Measurements from ENCODE around the gene FGF18. TPM values are rescaled to one million over a fixed set of nuclear protein-coding genes. Genes with fewer than 3 reads are reported as not detected.

The FGF18 gene
- polyA plus RNA-seq, 3 donors, result 0.24 to 0.40 (median 0.39) TPM

DNA sequence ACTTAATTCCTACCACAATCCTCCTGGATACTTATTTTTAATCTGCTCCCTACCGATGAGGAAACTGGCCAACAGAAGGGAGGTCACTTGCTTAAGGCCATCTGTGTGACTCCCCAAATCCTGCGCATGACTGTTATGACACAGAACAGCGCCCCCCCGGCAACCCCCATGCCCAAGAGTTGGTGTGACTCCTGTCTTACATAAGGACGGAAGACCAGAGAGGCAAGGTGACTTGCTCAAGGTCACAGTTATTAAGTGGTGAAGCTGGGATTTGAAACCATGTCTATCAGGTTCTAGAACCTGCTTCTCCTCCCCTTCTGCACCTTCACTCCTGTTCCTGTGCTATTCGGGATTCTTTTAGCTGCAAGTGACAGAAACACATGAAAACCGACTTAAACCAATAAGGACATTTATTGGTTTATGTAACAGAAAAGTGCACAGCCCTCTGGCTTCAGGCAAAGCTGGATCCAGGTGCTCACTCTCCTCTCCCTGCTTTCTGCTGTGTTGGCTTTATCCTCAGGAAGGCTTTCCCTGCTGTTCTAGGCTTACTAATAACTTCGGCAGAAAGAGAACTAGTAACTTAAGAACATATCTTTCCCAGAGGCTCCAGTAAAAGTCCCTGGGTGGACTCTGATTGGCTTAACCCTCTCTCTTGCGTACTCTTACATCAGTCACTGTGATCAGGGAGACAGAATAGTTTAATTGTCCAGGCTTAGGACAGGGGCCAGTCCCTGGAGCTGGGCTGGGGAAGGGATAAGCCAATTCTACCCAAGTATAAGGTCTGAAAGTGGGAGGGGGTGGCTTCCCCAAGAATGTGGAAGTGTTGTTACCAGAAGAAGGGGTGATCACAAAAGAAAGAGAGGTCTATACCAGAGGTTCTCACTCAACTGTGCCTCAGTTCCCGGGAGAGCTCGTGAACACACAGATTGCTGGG lies 43.7 kb downstream of the FGF18 start:
- DNase-seq (ENCODE audit: low read depth in 3 of 3, low spot score in 2 of 3), result no peak

DNA sequence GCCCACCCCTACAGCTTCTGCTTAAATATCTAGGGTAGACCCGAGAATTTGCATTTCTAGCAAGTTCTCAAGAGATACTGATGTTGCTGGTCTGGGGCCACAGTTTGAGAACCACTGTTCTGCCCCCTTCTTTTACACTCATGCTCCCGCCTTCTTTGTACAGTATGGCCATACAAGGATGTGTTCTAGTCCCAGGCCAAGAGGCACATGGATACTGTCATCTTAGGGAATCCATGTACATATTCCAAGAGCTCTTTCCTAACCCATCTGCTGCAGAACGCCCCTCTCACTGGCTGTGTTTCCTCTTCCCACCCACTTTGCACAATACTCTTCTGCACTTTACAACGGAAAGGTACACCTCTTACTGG lies 44.4 kb downstream of the FGF18 start:
- DNase-seq (ENCODE audit: low read depth in 3 of 3, low spot score in 2 of 3), result no peak

DNA sequence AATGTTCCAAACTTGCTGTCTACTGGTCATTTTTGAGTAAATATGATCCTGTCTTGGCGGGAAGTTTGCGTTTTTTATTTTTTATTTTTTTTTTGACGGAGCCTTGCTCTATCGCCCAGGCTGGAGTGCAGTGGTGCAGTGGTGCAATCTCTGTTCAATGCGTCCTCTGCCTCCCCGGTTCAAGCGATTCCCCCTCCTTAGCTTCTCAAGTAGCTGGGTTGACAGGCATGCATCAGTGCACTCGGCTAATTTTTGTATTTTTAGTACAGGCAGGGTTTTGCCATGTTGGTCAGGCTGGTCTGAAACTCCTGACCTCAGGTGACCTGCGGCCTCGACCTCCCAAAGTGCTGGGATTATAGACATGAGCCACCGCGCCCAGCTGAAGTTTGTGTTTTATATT lies 45.4 kb downstream of the FGF18 start:
- no peak for DNase-seq (ENCODE audit: low read depth in 3 of 3, low spot score in 2 of 3)

DNA sequence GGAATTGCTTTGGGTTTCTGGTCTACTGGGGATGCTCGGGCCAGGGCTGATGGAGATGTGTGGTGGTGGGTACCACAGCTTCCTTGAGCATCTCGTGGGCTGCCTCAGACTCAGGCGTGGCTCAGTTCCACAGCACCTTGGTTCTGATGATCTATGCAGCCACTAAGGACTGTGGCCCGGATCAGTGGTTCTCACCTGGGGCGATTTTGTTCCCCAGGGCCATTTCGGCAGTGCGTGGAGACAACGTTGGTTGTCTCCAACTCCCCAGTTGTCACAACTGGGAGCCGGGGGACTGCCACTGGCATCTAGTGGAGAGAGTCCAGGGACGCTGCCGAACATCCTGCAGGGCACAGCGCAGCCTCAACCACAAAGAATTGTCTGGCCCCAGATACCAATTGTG lies 47.7 kb downstream of the FGF18 start:
- no peak for DNase-seq (ENCODE audit: low read depth in 3 of 3, low spot score in 2 of 3)

DNA sequence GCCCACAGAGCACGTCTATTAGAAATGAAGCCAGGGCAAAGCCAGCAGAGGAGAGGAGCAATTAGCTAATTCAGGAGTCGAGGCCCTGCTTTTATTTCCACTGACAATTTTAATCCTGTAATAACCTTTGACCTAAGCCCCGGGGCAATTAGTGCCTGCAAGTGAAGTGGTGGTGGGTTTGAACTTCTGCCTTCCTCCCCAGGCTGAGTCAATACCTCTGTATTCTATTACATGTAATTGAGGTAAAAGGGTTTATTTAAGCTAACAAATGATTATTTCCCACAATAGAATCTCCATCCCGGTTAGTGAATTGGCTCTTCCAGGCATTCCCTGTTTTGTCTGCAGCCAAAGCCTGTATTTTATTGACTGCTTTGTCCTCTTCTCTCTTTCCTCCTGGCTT lies 49.9 kb downstream of the FGF18 start:
- no peak for DNase-seq (ENCODE audit: low read depth in 3 of 3, low spot score in 2 of 3)

DNA sequence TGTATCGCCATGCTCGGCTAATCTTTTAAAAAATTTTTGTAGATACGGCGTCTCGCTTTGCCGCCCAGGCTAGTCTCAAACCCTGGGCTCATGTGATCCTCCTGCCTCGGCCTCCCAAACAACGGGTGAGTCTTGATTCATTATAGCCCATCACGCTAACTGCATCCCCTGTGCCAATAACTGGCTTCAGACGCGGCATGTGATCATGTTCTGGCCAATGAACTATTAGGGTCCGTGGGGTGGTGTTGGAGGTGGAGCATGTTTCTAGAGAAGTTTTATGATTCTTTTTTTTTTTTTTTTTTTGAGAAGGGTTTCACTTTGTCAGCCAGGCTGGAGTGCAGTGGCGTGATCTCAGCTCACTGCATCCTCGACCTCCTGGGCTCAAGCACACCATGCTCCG lies 51.0 kb downstream of the FGF18 start:
- DNase-seq (ENCODE audit: low read depth in 3 of 3, low spot score in 2 of 3), result no peak

DNA sequence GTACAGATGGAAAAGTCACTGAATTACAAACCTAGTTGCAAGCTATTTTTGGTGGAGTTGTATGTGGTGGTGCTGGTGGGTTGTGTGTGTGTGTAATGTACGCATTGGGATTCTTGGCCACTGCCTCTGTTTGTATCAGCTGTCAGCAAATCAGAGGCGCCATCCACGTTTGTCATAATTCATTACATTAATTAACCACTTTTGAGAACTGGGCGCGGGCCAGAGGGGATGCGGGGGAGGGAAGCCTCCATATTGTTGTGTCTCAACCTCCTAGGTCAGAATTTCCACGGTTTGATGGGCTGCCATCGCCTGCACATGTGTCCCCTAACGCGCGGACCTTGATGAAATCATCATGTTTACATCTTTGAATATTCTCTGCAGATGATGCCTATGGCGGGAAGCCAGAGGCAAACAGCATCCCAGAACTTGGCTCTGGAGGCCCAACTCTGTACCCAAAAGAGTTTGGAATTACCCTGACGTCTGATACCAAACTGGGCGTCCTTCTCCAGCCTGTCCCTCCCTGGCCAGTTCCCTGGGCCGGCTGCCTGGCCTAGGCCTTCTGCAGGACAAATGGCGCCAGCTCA lies 54.9 kb downstream of the FGF18 start:
- no peak for DNase-seq (ENCODE audit: low read depth in 3 of 3, low spot score in 2 of 3)

DNA sequence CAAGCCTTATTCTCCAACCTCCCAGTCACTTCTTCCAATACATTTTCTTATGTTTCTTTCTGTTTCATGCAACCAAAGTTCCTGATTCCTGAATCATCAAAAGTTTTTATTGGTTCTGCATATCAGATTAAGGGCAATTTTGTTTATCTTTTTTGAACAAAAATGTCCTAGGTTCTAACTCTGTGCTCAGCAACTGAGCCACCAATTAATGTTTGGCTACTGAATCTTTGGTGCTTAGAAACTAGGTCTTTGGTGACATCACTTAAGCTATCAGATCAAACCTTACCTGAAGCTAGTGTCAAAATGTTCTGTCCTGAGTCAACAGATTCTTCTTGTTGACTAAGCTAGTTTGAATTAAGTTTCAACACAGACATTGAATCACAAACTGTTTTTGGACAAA lies 56.1 kb downstream of the FGF18 start:
- DNase-seq (ENCODE audit: low read depth in 3 of 3, low spot score in 2 of 3), result no peak

DNA sequence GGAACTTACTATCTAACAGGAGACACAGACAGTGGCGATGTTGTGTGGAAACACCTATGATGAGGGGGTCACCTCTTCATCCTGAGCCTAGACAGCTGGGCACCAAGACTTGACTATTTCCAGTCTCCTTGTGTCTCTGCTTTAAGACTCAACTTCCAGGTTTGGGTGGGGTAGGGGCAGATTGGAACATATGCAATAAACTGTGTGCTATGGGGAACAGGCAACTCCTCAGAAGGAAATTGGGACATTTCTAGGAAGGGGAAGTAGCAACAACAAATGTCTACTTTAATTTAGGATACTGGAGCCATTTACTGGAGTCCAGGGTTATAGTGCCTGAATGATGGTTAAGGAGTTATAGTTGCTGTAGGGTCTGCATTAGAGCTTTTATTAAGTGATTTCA lies 57.3 kb downstream of the FGF18 start:
- DNase-seq (ENCODE audit: low read depth in 3 of 3, low spot score in 2 of 3), result no peak

DNA sequence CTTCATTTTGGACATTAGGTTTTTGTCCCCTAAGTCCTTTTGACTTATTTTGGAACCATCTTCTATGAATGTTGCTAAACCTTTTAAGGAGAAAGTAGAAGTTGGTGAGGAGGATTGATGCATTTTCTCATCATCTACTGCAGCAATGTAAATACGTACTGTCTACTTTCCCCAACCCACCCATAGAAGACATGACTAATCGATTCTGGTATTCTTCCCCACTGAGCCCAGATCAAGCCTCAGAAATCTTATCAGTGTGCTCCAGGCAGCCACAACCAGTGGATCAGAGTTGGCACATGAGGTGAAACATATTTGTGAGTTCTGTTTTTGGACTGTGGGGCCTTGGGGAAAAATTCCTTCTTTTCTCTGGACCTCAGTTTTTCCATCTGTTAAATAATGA lies 57.7 kb downstream of the FGF18 start:
- DNase-seq (ENCODE audit: low read depth in 3 of 3, low spot score in 2 of 3), result no peak

DNA sequence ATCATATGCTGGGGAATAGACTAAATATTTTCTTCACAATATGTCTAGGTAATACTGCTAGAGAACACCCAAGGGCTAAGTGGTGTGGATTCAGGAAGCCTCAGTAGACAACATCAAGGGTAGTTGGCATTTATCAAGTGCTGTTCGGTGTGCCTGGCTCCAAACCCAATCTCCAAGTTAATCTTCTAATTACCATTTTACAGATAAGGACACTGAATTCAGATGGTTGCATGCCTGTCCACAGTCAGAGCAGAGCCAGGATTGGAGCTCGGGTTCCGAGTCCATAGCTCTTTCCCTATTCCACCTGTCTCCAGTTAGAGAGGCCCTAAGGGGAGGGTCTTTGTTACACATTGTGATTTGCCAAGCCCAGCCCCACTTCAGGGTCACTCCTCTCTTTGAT lies 58.2 kb downstream of the FGF18 start:
- no peak for DNase-seq (ENCODE audit: low read depth in 3 of 3, low spot score in 2 of 3)

DNA sequence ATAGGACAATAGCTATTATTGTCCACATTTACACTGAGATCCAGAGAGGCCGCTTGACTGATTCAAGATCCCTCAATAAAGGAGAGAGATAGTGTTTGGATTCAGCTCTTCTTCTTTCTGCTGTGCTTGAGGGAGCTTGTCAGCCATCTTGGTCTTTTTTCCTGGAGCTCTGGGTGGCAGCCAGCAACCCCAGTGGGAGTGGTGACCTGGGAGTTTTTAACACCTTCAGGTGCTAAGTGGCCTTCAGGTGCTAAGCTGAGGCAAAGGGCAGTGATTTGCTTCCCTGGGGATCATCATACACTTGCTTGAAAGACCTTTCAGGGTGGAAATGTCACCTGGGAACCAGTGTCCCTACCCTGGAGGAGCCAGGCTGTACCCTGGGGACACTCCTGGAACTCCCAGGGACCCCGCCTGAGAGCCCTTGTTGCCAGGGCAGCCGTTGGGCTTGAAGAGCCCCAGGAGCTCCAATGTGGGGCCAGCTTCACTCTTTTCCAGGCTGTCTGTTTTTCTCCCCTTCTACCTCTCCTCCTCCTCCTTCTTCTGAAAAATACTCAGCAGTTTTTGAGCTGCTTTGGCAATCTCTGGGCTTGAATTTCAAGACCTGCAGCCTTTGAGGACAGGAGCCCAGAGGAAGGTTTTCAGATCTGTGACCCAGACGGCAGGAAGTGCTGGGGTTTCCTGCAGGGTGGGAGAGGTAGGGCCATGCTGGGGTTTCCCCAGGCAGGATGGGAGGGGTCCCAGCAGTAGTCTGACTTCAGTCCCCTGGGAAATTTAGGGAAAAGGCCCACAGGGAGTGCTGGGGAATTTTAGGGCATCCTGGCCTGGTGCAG lies 59.7 kb downstream of the FGF18 start:
- no peak for DNase-seq (ENCODE audit: low read depth in 3 of 3, low spot score in 2 of 3)

DNA sequence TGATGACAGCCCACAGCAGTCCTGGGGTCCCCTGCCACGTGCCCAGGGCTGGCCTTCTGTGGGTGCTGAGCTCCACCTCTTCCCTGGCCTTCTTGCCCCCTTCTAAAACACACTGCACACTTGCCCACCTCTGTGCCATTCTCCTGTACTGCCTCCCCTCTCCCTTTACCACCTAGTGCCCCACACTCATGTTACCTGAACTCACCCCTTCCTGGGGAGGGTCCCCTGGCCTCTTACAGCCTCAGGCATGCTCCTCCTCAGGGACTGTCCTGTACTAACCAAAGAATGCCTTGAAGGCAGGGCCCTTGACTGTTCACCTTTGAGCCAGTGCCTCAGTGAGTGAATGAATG lies 60.3 kb downstream of the FGF18 start:
- no peak for DNase-seq (ENCODE audit: low read depth in 3 of 3, low spot score in 2 of 3)

DNA sequence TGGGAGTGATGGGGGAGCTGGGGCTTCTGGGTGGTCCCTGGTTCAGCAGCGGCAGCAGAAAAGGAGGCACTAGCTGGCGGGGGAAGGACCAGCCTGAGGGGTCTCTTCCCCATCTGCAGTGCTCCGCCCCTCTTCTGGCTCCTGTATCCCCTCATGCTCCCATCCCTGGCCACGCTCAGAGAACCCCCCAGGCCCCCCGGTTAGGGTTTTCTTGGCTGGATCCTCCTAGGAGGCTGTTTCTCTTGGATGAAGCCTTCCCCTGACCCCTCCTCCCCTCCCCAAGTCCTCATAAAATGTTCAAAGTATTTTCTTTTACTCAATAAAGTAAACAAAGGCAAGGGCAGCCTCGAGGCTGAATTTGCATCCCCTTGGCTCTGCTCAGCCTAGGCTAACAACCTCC lies 60.8 kb downstream of the FGF18 start:
- no peak for DNase-seq (ENCODE audit: low read depth in 3 of 3, low spot score in 2 of 3)

DNA sequence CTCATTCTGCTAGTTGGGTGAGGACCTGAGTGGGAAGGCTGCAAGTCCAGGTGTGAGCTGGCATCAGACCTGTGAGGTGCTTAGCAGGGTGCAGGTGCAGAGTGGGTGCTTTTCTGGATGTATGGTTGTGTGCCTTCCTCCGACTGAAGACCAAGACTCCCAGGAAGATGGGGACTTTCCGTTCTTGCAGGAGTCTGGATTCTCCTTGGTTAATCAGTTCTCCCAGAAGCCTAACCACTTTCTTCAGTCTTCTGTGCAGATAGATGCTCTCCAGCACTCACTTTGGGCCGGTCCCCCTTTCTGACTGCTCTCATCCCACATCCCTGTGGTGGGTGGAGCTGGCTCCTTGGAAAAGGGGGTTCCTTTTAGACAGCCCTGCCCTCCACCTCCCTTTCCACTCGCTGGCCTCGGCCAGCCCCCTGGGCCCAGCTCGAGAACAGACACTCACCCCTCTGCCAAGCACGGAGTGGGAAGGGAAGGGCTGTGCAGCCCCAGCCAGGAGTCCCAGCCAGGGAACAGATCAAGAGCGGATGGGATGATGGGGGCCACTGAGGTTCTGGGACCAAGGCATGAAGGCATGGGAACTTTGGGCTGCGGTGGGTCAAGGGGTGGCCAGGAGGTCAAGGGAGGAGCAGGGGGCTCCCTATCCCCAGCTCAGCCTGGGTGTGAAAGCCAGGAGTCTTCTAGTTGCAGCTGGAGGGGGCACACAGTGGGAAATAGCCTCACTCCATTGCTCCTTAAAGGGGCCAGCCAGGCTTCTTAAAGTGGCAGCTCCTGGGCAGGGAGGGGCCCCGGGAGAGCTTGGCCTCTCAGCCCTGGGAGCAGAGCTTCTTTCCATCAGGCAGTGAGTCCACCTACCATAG lies 62.4 kb downstream of the FGF18 start:
- no peak for DNase-seq (ENCODE audit: low read depth in 3 of 3, low spot score in 2 of 3)

DNA sequence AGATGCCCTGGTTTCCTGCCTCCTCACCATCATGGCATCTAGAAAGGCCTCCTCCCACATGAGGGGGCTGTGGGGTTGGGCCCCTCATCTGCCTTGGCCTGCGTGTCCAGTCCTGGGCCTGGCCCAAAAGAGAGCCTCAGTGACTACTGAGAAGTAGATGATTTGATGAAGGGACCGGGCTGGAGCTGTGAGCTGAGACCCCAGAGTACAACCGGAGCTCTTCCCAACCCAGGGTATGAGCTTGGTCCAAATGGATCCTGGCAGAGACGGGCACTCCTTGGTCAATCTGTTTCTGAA lies 62.9 kb downstream of the FGF18 start:
- no peak for DNase-seq (ENCODE audit: low read depth in 3 of 3, low spot score in 2 of 3)

DNA sequence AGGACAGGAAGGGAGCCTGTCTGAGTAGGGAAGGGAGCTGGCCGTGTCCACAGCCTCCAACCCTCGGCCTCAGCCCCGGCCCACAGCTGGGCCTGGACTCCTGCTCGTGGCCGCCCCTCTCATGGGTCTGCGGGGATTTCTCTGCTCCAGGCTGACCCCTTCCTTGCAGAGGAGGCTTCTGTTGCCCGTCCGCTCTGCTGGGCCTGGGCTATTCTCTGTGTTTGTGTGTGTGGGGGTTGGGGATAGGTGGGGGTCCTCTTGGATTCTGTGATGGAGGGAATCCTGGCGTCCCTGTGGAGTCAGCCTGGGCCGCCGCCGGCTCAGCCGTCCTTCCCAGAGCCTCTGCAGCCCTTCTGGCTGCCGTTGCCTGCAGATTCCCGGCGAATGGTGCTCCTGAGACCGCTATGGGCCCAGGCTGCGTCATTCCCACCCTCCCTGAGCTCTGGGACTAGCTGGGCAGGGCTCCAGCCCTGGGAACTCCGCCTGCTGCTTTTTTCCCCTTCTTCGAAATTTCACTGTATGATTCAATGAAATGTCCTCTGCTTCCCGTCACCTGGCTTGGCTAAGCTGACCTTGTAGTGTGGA lies 64.2 kb downstream of the FGF18 start:
- DNase-seq (ENCODE audit: low read depth in 3 of 3, low spot score in 2 of 3), result no peak

DNA sequence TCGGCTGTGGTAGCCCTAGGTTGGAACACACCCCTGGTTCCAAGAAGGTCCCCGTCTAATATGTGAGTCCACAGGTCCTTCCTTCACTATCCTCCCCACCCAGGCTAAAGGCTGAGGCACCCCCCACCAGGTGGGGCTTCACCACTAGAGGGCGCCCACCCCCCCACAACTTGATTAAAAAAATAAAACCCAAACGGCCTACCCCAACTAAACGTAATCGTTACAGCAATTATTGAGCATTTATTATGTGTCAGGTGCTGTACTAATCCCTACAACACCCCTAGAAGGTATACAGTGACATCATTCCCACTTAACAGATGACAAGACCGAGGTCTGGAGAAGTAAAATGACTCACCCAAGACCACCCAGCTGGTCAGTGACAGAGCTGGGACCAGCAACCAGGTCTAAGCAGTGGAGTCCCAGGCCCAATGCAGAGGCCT lies 65.0 kb downstream of the FGF18 start:
- no peak for DNase-seq (ENCODE audit: low read depth in 3 of 3, low spot score in 2 of 3)

DNA sequence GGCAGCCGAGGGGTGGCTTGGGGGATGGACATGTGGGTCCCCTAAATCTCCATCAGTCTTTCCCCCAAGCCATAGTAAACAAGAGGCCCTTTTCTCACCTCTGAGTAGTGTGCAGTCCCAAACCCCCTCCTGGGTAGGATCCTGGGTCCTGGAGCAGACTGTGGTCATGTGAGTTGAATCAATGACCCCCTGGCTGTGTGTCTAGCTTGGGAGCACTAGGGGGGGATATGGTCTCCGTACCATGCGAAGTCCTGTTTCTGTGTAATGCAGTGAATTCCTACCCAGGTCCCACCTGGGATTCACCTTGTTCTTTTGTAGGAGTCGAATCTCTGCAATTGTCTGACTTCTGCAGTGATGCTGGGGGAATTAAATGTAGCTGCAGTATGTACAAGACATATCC lies 66.2 kb downstream of the FGF18 start:
- no peak for DNase-seq (ENCODE audit: low read depth in 3 of 3, low spot score in 2 of 3)

DNA sequence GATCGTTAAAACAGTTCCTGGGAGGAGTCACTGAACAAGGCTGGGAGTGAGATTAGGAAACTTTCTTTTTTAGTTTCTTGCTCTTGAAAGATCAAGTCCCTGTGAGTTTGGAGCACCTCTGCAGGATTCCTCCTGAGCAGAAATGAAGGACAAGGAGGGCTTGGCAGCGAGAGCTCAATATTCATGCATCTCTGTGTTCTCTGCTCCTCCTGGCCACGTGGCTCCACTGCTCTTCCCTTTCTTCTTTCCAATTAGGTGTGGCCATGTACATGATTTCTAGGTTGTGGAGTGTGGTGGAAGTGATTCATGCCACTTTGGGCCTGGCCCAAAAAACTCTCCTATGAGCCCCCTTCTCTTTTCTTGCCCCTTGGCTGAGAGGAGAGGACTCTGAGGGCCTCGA lies 67.2 kb downstream of the FGF18 start:
- DNase-seq (ENCODE audit: low read depth in 3 of 3, low spot score in 2 of 3), result no peak

DNA sequence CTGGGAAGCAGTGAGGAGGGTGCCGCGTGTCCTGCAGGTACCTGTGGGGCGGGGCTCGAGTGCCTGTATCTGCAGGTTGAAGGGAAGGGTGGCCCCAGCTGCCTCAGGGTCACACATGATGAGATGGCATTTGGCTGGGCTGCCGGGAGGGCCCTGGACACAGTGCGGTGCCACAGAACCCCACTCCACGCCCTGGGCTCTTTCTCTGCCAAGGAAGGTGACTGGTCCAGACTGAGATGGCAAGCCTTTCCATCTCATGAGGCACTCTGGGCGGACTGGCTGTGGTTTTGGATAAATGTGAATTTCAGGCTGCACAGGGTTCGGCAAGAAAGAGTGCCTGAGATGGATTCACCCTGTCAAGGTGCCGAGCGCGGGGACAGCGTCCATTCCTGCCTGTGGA lies 69.4 kb downstream of the FGF18 start:
- DNase-seq (ENCODE audit: low read depth in 3 of 3, low spot score in 2 of 3), result no peak
